Measurements from ENCODE around the gene ART1. TPM values are rescaled to one million over a fixed set of nuclear protein-coding genes. Genes with fewer than 3 reads are reported as not detected.

ART1 gene, protein sequence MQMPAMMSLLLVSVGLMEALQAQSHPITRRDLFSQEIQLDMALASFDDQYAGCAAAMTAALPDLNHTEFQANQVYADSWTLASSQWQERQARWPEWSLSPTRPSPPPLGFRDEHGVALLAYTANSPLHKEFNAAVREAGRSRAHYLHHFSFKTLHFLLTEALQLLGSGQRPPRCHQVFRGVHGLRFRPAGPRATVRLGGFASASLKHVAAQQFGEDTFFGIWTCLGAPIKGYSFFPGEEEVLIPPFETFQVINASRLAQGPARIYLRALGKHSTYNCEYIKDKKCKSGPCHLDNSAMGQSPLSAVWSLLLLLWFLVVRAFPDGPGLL
- not detected for total RNA-seq

DNA sequence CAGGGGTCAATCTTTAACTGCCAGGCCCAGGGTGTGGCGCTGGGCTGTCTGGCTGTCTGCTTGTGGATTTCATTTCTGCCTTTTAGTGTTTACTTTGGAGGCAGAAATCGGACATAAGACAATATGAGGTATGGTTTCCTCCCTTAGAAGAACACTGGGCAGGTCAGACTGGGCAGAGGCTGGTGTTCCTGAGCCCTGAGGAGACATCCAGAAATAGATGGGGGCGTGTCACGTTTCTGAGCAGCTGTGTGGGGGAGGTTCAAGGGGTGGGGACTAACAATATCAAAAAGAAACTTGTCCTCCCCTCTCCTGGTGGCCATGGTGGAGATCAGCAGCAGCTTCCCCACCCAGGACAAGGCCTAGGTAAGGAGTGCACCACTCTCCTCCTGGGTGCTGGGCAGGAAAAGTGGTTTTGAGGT, at the start of gene ART1:
TSS of gene ART1 (plus strand) at position 312 of the 419 bp plus-strand sequence. CDS start 14,086 bp downstream, outside the sequence.

DNA sequence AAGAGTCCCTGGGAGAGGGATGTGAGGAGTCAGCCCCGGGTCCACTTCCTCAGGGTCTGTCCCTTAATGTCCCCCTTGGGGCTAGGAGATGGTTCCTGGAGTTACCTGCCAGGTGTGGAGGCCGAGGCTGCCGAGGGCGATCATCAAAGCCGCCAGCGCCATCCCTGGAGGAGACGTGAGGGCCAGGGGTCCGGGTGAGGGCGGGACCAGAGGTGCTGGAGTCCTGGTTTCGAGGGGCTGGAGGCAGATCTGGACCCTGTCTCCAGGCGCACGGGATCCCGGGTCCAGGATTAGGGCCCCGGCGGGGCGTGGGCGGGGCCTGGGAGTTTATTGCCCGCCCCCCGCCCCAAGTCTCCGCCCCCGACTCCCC, 3.2 kb upstream of the ART1 start, which contains the start of gene ART5:
TSS of gene ART5 (minus strand) at position 292 of the 370 bp plus-strand sequence. CDS start at position 162, 130 bp downstream.

DNA sequence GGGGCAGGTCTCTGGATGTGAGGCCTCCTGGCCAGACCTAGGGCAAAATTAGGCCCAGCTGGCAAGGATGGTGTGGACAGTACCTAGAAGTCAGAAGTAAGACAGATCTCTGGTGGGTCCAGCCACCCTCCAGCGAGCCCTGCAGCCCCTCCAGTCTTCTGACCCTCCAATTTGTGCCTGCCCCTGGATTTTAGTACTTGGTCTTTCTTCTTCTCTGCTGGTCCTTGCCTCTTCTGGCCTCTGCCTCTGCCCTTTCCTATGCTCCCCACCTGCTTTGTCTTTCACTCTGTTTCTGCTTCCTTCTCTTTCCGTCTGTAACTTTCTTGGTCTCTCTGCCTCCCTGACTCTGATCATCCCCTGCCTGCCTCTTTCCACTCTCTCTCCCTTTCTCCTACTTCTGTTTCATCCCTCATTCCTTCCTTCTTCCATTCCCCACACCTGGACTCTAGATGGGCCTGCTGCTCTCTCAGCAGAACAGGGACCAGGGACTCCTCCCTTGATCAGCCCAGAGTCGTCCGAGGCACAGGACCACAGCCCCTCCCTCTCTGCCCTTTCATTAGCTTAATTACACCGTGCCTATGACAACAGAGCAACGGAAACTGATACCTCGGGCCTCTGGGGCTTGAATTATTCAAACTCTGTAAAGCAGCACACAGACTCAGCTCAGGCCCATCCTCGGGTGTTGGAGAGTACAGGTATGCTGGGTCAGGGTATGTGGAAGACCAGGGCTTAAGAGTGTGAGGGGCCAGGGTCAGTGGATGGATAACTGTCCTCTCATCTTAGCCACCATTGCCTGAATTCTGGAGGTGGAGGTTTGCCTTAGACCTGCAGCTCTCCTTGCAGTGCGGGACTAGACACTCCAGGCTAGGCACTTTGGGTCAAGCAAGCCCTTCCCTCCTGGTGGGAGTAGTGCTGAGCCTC, 26.7 kb downstream of the ART1 start, which contains the start of gene CHRNA10:
TSS of gene CHRNA10 (minus strand) at position 51 of the 921 bp plus-strand sequence. CDS start 72 bp downstream, outside the sequence.

Small RNAs within 50 kb of the gene (small RNA-seq; reads per million reads assigned to genes)
- not detected for gene RF00019

Other genes with a start within 250 kb of the ART1 start
- gene ART5, start 3.1 kb upstream of the ART1 start, total RNA-seq, result 1.4 TPM
- 0.92 TPM for gene CHRNA10, start 26.3 kb downstream of the ART1 start, total RNA-seq
- 68.3 TPM for gene NUP98, start 152.4 kb downstream of the ART1 start, total RNA-seq
- 13.1 TPM for gene PGAP2, start 163.4 kb downstream of the ART1 start, total RNA-seq
- gene RHOG, start 195.8 kb downstream of the ART1 start, total RNA-seq, result 2.5 TPM
- 31.1 TPM for gene STIM1, start 210.5 kb downstream of the ART1 start, total RNA-seq